ENCODE measurements around the gene ARL13B. TPM values are rescaled to one million over a fixed set of nuclear protein-coding genes. Genes with fewer than 3 reads are reported as not detected.

Gene ARL13B
- total and polyA plus RNA-seq, 2 of the 8 experiments (the other 6 are each of a cell fraction or from before 2014, with no cell fraction given) = 1.5 to 12.7 TPM

DNA sequence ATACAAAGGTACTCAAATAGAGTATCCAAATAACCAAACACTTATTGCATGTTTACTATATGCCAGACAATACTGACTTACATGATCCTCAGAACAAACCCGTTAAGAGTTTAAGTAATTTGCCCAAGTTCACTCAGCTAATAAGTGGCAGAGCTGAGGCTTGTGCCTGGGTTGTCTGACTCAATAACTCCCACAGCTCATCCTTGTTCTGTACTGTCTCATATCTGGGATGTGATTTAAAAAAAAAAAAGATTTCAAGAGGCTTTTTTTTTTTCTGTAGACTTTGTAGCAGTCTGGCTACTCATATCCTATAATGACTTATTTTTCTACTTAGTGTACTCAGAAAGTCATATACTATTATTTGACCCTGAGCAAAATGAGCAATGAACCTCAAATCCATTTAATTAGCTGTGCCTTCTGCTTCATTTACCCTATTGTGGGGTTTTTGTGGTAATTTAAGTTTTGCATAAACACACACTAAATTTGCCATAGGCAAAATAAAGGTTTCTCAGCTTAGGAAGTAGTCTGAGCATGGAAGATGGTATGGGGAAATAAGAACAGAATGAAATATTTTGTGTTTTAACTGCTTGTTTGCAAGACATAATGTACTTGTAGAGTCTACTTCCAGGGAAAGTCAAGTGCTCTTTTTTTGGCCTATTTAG lies 86.0 kb downstream of the ARL13B start:
- Histone ChIP-seq H3K9ac (replicated peaks in 1 of 4; ENCODE audit: extremely low read depth in 1 of 4, low read depth in 3 of 4, low read length in 3 of 4) (no peak overlapping the region), H3K4me2 (ENCODE audit: insufficient read depth in 1 of 2, low read depth in 2 of 2, low read length in 2 of 2) (no peak overlapping the region), H3K9me3 (ENCODE audit: insufficient read depth in 2 of 2, low read depth in 1 of 2, low read length in 1 of 2) (no peaks in the 10 kb centered on the region; a peak in 1 of 4 replicates), H2AK5ac (ENCODE audit: low read depth, low read length) (no peak overlapping the region), H2BK15ac (ENCODE audit: low read length) (no peak overlapping the region), H3K56ac (replicated peaks; ENCODE audit: insufficient read length, low read depth, low read length) (no peak overlapping the region), H3K4me3 (ENCODE audit: extremely low read depth in 1 of 4, insufficient read depth in 2 of 4, low read depth in 3 of 4, low read length in 4 of 4) (no peak overlapping the region), H2BK120ac (replicated peaks; ENCODE audit: low read depth, low read length) (no peak overlapping the region), H3K79me1 (ENCODE audit: low read depth, low read length) (no peaks in the 10 kb centered on the region), H2BK12ac (ENCODE audit: low read depth, low read length) (no peak overlapping the region), H2BK20ac (ENCODE audit: low read length) (no peak overlapping the region), H2AFZ (ENCODE audit: low read length) (no peak overlapping the region), H3K79me2 (ENCODE audit: control insufficient read depth in 1 of 2, insufficient read depth in 2 of 2, low read length in 2 of 2) (peaks cover 0 to 4% of the 10 kb centered on the region in 2 experiments; a peak in 1 of 4 replicates), H4K8ac (ENCODE audit: extremely low read depth, insufficient read depth, low read length) (no peak overlapping the region), H3K27me3 (replicated peaks in 1 of 4; ENCODE audit: control insufficient read depth in 3 of 4, extremely low read depth in 1 of 4, insufficient read depth in 3 of 4, low read length in 3 of 4) (no peaks in the 10 kb centered on the region), H3K4me1 (replicated peaks in 1 of 4; ENCODE audit: control insufficient read depth in 3 of 4, insufficient read depth in 4 of 4, low read length in 3 of 4) (peaks cover 0 to 2% (median 0%) of the 10 kb centered on the region in 4 experiments; a peak in 2 of 7 replicates), H4K91ac (replicated peaks; ENCODE audit: insufficient read length, low read length) (no peak overlapping the region), H3K36me3 (ENCODE audit: control insufficient read depth in 2 of 4, insufficient read depth in 4 of 4, low read length in 3 of 4) (no peaks in the 10 kb centered on the region; a peak in 1 of 8 replicates), H3K23ac (ENCODE audit: insufficient read length) (no peak overlapping the region), H4K20me1 (replicated peaks in 1 of 2; ENCODE audit: control insufficient read depth in 1 of 2, insufficient read depth in 2 of 2, low read length in 2 of 2) (no peaks in the 10 kb centered on the region), H3K18ac (ENCODE audit: extremely low read depth, low read length) (no peak overlapping the region), H3K4ac (replicated peaks; ENCODE audit: insufficient read length, low read depth, low read length) (no peak overlapping the region), H3K23me2 (ENCODE audit: low read depth, low read length) (peaks cover 7% of the 10 kb centered on the region; the same call in 1 of the 2 replicates), H4K5ac (ENCODE audit: insufficient read length, low read depth, low read length) (no peak overlapping the region), H3K14ac (ENCODE audit: insufficient read length) (no peak overlapping the region), H3K27ac (ENCODE audit: low read depth, low read length) (no peak overlapping the region), H2BK5ac (ENCODE audit: low read depth, low read length) (no peak overlapping the region)
- no peak for FAIRE-seq
- CTCF ChIA-PET (ENCODE audit: partially characterized antibody) = interaction anchor here (0.6 to 0.7 kb wide), 2 partner anchors 9 to 237 kb away, joined by 3 read pairs; no protein-coding TSS in a partner anchor
- WGBS, 2 experiments (ENCODE audit: extremely low coverage in 1 of 2, insufficient coverage in 1 of 2, insufficient read length in 1 of 2, insufficient replicate concordance in 2 of 2, low coverage in 1 of 2, low lambda C conversion rate in 2 of 2, missing lambda C conversion rate in 1 of 2) = 94% methylated on average over 1 of the region's 1 CpG; no CpG with 5 or more reads in 1 of the 2 experiments
- no peak for DNase-seq (ENCODE audit: low read depth in 1 of 2, low spot score in 2 of 2)
- POLR2A ChIA-PET (ENCODE audit: partially characterized antibody) = no interaction called here
- TF ChIP-seq USF2 (IDR thresholded peaks at IDR 0.05; ENCODE audit: low read length) = no peak
- no peak for TF ChIP-seq MAFK (IDR thresholded peaks at IDR 0.05; ENCODE audit: low read depth, low read length)
- TF ChIP-seq POU5F1 (IDR thresholded peaks at IDR 0.05; ENCODE audit: low read depth, low read length) = no peak
- TF ChIP-seq RNF2 (IDR thresholded peaks at IDR 0.05; ENCODE audit: borderline replicate concordance, low read depth, low read length, missing control alignments, poor library complexity, severe bottlenecking) = no peak
- TF ChIP-seq KDM5A (IDR thresholded peaks at IDR 0.05; ENCODE audit: low read length) = no peak
- TF ChIP-seq SRF (IDR thresholded peaks at IDR 0.05; ENCODE audit: low read depth, low read length) = no peak
- no peak for TF ChIP-seq EP300 (IDR thresholded peaks at IDR 0.05; ENCODE audit: borderline replicate concordance in 1 of 2, low read depth in 2 of 2, low read length in 2 of 2)
- no peak for TF ChIP-seq CBX5 (IDR thresholded peaks at IDR 0.05; ENCODE audit: low read depth, low read length)
- no peak for TF ChIP-seq PHF8 (conservative IDR thresholded peaks at IDR 0.05; ENCODE audit: low read depth, low read length)
- TF ChIP-seq CHD1 (IDR thresholded peaks at IDR 0.05; ENCODE audit: low read depth, low read length) = no peak
- TF ChIP-seq GABPA (IDR thresholded peaks at IDR 0.05; ENCODE audit: borderline replicate concordance, insufficient read depth, low read length) = no peak
